Measurements from ENCODE around the gene LMBR1.

LMBR1 gene

DNA sequence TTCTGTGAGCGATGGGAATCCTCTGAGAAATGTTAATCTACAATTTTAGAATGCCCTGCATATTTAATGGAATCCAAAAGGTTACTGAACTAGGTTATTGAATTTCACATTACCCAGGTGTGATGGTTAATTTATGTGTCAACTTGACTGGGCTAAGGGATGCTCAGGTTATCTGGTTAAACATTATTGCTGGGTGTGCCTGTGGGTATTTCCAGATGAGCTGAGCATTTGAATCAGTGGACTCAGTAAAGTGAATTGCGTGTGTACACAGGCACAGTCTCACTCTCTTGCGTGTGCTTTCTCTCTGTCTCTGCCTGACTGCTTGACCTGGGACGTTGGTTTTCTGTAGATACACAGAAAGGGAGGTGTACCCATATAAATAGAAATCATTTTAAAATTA, 230.7 kb downstream of the LMBR1 start:
- no peaks in the 10 kb centered on the region for H3K36me3 ChIP-seq
- intact Hi-C loops (cut with DNase I; ENCODE audit: low total_unique reads) = no loop called here
- peaks cover 0 to 2% of the 10 kb centered on the region in 2 donors for H3K27me3 ChIP-seq
- no peak for DNase-seq
- no peaks in the 10 kb centered on the region for H3K9me3 ChIP-seq
- no peaks in the 10 kb centered on the region for H3K4me1 ChIP-seq
- H3K4me3 ChIP-seq = no peak overlapping the region
- H3K27ac ChIP-seq = no peak overlapping the region
- TF ChIP-seq CTCF (IDR thresholded peaks at IDR 0.05) = no peak

DNA sequence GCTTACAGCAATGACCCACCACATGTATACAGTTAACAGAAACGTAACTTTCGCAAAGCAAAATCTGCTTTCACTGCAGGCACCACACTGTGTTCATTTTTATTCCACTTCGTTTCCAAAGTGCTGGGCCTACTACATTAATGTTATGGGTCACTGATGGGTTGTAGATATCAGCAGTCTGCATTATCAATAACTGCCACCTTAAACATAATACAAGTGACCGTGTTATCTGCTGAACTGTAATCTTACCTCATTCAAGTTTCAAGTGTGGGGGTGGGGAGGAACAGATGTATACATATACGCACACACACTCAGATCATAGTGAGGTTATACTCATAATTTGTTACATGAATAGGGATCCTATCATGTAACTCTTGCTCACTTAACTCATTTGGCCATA, 231.3 kb downstream of the LMBR1 start:
- intact Hi-C loops (cut with DNase I; ENCODE audit: low total_unique reads) = no loop called here
- H3K36me3 ChIP-seq = no peaks in the 10 kb centered on the region
- no peaks in the 10 kb centered on the region for H3K9me3 ChIP-seq
- H3K4me3 ChIP-seq = no peak overlapping the region
- no peak overlapping the region for H3K27ac ChIP-seq
- no peaks in the 10 kb centered on the region for H3K4me1 ChIP-seq
- no peak for DNase-seq
- no peak for TF ChIP-seq CTCF (IDR thresholded peaks at IDR 0.05)
- H3K27me3 ChIP-seq = peaks cover 0 to 8% of the 10 kb centered on the region in 2 donors

DNA sequence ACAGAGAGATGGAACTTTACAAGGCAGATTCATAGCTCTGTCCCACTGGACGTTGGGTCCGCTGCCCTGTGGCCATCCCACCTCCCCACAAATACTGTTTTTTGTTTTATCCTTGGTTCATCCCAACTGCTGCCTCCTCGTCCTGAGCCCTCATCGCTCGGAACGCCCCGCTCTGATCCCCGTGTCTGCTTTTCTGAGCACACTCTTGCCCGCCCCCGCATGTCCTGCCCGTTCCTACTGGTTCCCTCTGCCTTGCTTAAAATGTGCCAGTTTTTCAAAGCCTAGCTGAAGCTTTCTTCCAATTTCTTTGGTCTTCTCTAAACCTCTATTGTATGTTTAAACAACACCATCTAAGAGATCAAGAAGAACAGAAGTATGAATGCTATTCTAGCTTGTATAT, 233.0 kb downstream of the LMBR1 start:
- Histone ChIP-seq H3K36me3 (no peaks in the 10 kb centered on the region), H3K27me3 (peaks cover 0 to 15% of the 10 kb centered on the region in 2 donors), H3K4me1 (no peaks in the 10 kb centered on the region), H3K9me3 (no peaks in the 10 kb centered on the region), H3K27ac (no peak overlapping the region), H3K4me3 (no peak overlapping the region)
- TF ChIP-seq CTCF (IDR thresholded peaks at IDR 0.05) = no peak
- no peak for DNase-seq
- intact Hi-C loops (cut with DNase I; ENCODE audit: low total_unique reads) = no loop called here

GRCh38 chr7:156659203-156659602, 233.8 kb downstream of the LMBR1 start:
- H3K9me3 ChIP-seq = no peaks in the 10 kb centered on the region
- H3K27ac ChIP-seq = no peak overlapping the region
- DNase-seq = no peak
- no peak for TF ChIP-seq CTCF (IDR thresholded peaks at IDR 0.05)
- peaks cover 0 to 19% of the 10 kb centered on the region in 2 donors for H3K27me3 ChIP-seq
- no peak overlapping the region for H3K4me3 ChIP-seq
- no peaks in the 10 kb centered on the region for H3K36me3 ChIP-seq
- no peaks in the 10 kb centered on the region for H3K4me1 ChIP-seq
- intact Hi-C loops (cut with DNase I; ENCODE audit: low total_unique reads) = no loop called here

DNA sequence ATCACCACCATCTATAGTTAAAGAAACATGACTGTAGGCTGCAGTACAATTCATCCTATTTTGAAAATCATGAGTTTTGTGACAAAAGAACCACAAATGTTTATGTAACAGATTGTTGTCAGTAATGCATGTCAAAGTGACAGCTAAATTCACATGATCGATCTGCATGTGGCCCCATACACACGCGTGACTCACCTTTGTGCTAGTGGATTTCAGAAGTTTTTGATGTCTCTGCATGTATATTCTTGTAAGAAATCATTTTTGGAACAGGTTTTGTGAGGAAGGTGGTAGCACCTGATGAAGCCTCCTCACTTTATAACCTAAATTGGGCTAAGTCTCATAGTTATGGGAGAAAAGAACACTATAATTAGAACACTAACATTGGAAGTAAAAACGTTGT, 235.3 kb downstream of the LMBR1 start:
- TF ChIP-seq CTCF (IDR thresholded peaks at IDR 0.05) = no peak
- H3K27me3 ChIP-seq = peaks cover 0 to 25% of the 10 kb centered on the region in 2 donors
- no peak overlapping the region for H3K27ac ChIP-seq
- no peaks in the 10 kb centered on the region for H3K9me3 ChIP-seq
- H3K4me3 ChIP-seq = no peak overlapping the region
- no peak for DNase-seq
- H3K4me1 ChIP-seq = no peaks in the 10 kb centered on the region
- no peaks in the 10 kb centered on the region for H3K36me3 ChIP-seq
- intact Hi-C loops (cut with DNase I; ENCODE audit: low total_unique reads) = no loop called here

- no peak for DNase-seq
- intact Hi-C loops (cut with DNase I; ENCODE audit: low total_unique reads) = no loop called here
- H3K4me3 ChIP-seq = no peak overlapping the region
- H3K9me3 ChIP-seq = no peaks in the 10 kb centered on the region
- no peaks in the 10 kb centered on the region for H3K4me1 ChIP-seq
- no peaks in the 10 kb centered on the region for H3K36me3 ChIP-seq
- no peak for TF ChIP-seq CTCF (IDR thresholded peaks at IDR 0.05)
- H3K27me3 ChIP-seq = peaks cover 0 to 28% of the 10 kb centered on the region in 2 donors
- H3K27ac ChIP-seq = no peak overlapping the region
These were observed 236.4 kb downstream of the LMBR1 start for GRCh38 chr7:156656598-156656997.
